ENCODE measurements around the gene SLC16A4. TPM values are rescaled to one million over a fixed set of nuclear protein-coding genes. Genes with fewer than 3 reads are reported as not detected.
"Not testable (repeated sequence)": the region's sequence is repeated elsewhere in the genome, so short reads cannot be mapped to it uniquely, and the experiment has no call there.

SLC16A4 gene
- total and polyA plus RNA-seq, 12 donors: 1.3 to 3.5 (median 2.4) TPM

DNA sequence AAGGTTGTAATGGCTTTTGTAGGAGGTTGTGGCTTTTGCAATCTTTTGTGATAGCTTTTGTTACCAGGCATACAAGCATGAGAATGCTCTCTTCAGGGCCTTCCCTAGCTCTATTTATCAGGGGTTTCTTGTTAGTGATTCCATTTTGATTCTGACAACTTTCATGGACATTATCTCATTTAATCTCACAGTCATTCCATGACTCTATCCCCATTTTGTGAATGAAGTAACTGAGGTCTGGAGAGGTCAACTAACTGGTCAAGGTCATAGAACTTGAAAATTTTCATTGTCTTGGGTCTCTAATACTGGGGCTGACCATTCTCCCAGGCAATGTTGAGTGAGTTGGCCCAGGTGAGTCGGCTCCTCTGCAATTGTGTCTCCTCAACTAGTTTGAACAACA is 27.9 kb upstream of the SLC16A4 start:
- DNase-seq (no peak), ATAC-seq (no peak)
- no peaks in the 10 kb centered on the region for H3K27me3 ChIP-seq
- no peak overlapping the region for H3K4me3 ChIP-seq
- H3K27ac ChIP-seq: no peak overlapping the region
- no peaks in the 10 kb centered on the region for H3K36me3 ChIP-seq
- TF ChIP-seq, protein P1, sequence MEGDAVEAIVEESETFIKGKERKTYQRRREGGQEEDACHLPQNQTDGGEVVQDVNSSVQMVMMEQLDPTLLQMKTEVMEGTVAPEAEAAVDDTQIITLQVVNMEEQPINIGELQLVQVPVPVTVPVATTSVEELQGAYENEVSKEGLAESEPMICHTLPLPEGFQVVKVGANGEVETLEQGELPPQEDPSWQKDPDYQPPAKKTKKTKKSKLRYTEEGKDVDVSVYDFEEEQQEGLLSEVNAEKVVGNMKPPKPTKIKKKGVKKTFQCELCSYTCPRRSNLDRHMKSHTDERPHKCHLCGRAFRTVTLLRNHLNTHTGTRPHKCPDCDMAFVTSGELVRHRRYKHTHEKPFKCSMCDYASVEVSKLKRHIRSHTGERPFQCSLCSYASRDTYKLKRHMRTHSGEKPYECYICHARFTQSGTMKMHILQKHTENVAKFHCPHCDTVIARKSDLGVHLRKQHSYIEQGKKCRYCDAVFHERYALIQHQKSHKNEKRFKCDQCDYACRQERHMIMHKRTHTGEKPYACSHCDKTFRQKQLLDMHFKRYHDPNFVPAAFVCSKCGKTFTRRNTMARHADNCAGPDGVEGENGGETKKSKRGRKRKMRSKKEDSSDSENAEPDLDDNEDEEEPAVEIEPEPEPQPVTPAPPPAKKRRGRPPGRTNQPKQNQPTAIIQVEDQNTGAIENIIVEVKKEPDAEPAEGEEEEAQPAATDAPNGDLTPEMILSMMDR (IDR thresholded peaks at IDR 0.05): no peak
- WGBS, 2 donors: 92 to 93% methylated on average over 1 of the region's 1 CpG
- H3K4me1 ChIP-seq: peaks cover under 1 to 22% (median 12%) of the 10 kb centered on the region in 9 donors
- no peaks in the 10 kb centered on the region for H3K9me3 ChIP-seq
- intact Hi-C loops (cut with DNase I): loop anchor here in 1 of 10 donors (5.0 kb wide), 1 partner anchor 34 kb away; the partner anchor contains the start of gene PROK1

DNA sequence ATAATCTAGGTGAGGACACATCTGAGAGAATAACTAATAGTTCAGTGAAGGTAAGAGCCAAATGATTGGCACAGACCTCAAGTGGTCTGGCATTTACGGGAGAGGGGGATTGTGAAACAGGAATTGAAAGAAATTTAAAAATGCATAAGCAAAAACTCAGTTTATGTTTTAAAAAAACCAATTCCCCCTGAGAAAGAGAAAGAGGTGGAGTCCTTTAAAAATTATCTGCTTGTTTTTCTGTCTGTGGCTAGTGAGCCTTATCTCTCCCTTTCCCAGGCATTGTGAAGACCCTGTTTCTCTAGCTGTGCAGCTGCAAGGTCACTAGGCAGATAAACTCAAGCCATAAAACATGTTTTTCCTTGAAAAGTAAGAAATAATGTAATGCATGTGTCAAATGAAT is 22.2 kb upstream of the SLC16A4 start:
- not testable (repeated sequence) for DNase-seq, H3K9me3 ChIP-seq, H3K4me3 ChIP-seq, H3K27me3 ChIP-seq, ATAC-seq, H3K36me3 ChIP-seq
- WGBS, 2 donors: 74 to 77% methylated on average over 1 of the region's 1 CpG
- intact Hi-C loops (cut with DNase I): loop anchor here in 8 of 10 donors (2.0 to 5.0 kb wide), 4 partner anchors 48 to 206 kb away; no protein-coding TSS in a partner anchor
- Histone ChIP-seq H3K4me1 (peaks cover 9 to 32% (median 19%) of the 10 kb centered on the region in 9 donors), H3K27ac (peak overlapping the region in 1 of 10 donors; percentile 9)

DNA sequence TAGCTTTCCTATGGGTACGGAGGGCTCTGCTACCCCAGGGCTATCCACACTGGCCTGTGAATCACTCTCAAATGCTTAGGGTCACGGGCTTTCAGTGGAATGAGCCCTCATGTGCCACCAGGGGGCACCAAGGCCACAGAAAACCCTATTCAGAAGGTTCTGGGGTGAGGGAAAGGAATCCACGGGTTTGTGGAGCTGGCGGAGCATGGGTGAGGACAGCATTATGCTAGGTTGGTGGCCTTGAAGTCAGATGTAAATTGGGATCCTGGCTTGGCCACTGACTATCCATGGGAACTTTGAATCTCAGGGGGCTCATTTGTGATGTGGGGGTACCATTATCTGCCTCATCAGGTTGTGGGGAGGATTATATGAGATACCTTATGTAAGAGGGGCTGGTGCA is 21.8 kb upstream of the SLC16A4 start:
- Histone ChIP-seq H3K36me3 (no peaks in the 10 kb centered on the region), H3K4me3 (no peak overlapping the region), H3K4me1 (peaks cover 9 to 32% (median 19%) of the 10 kb centered on the region in 9 donors), H3K27me3 (no peaks in the 10 kb centered on the region), H3K9me3 (no peaks in the 10 kb centered on the region), H3K27ac (no peak overlapping the region)
- intact Hi-C loops (cut with DNase I): loop anchor here (1.0 to 5.0 kb wide), 5 partner anchors 48 to 205 kb away; no protein-coding TSS in a partner anchor
- DNase-seq (peak; percentile 58 to 65), ATAC-seq (peak; percentile 34 to 77 (median 44))
- 33 to 38% methylated on average over 4 of the region's 4 CpGs for WGBS, 2 donors
- TF ChIP-seq, protein P1 (IDR thresholded peaks at IDR 0.05): peak; percentile 62 to 83 (median 78)

DNA sequence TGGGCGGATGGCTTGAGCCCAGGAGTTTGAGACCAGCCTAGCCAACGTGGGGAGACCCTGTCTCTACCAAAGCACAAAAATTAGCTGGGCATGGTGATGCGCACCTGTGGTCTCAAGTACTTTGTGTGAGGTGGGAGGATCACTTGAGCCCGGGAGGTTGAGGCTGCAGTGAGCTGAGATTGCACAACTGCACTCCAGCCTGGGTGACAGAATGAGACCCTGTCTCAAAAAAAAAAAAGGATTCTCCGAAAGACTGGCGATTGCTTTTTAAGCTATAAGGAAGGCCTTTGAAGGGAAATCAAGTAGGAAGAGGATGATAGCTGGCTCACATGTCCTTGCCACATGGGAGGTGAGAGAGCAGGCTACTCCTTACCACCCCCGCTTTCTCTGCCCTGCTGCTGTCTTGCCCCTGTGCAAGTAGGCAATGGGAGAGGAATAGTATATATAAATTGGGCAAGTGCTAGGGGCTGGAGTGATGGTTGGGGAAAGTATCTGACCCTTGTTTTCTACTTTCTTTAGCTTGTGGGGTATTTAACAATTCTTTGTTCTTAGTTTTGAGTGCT is 20.4 kb upstream of the SLC16A4 start:
- H3K27ac ChIP-seq: no peak overlapping the region
- no peaks in the 10 kb centered on the region for H3K27me3 ChIP-seq
- H3K36me3 ChIP-seq: no peaks in the 10 kb centered on the region
- WGBS, 2 donors: 82 to 90% methylated on average over 7 of the region's 7 CpGs
- ATAC-seq: no peak
- H3K9me3 ChIP-seq: no peaks in the 10 kb centered on the region
- no peak for DNase-seq
- H3K4me3 ChIP-seq: no peak overlapping the region
- TF ChIP-seq, protein P1 (IDR thresholded peaks at IDR 0.05): no peak
- peaks cover 9 to 38% (median 25%) of the 10 kb centered on the region in 9 donors for H3K4me1 ChIP-seq
- intact Hi-C loops (cut with DNase I): loop anchor here in 3 of 10 donors (5.0 kb wide), 3 partner anchors 51 to 204 kb away; no protein-coding TSS in a partner anchor

DNA sequence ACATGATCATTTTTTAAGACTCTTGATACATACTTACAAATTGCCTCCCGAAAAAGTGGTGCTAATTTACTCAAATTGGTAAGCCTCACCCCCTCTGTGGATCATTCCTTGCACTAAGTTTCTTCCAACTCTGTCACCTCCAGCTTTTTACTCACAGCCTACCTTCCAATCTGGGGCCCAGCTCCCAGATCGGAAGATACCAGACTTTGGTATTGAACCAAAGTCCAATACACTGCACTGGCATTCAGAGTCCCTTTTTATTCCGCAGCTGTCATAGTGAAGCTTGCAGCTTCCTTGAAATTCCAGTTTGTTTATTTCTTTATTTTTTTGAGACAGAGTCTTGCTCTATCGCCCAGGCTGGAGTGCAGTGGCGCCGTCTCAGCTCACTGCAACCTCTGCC is 18.5 kb upstream of the SLC16A4 start:
- Histone ChIP-seq H3K27ac (no peak overlapping the region), H3K27me3 (no peaks in the 10 kb centered on the region), H3K4me3 (no peak overlapping the region), H3K9me3 (no peaks in the 10 kb centered on the region), H3K4me1 (peaks cover 9 to 40% (median 28%) of the 10 kb centered on the region in 9 donors), H3K36me3 (peaks cover 0 to 19% (median 13%) of the 10 kb centered on the region in 9 donors)
- TF ChIP-seq, protein P1 (IDR thresholded peaks at IDR 0.05): no peak
- intact Hi-C loops (cut with DNase I): loop anchor here in 6 of 10 donors (5.0 to 10.0 kb wide), 5 partner anchors 67 to 372 kb away; partner anchors contain the start of genes RBM15 (in 3 of the 6) and KCNC4 (in 1 of the 6)
- DNase-seq: no peak
- 96 to 97% methylated on average over 6 of the region's 6 CpGs for WGBS, 2 donors
- ATAC-seq: no peak
